HG03442 (cell line): ENCODE results near the gene GSTP1.
"Not testable (repeated sequence)": the region's sequence is repeated elsewhere in the genome, so short reads cannot be mapped to it uniquely, and the experiment has no call there.

Source experiments
- ATAC-seq: cut with Tn5 transposase; IDR thresholded peaks from one replicate; pipeline ENCODE4 v1.9.1; 2021; ENCODE audit warnings: mild to moderate bottlenecking, moderate library complexity; ENCODE audit not compliant: unreplicated experiment

The GSTP1 gene

GRCh38 chr11:67562963-67563704 is 20.5 kb upstream of the GSTP1 start:
- no peak for ATAC-seq

GRCh38 chr11:67563705-67564114 is 19.9 kb upstream of the GSTP1 start:
- not testable (repeated sequence) for ATAC-seq

GRCh38 chr11:67564230-67564629 is 19.4 kb upstream of the GSTP1 start:
- no peak for ATAC-seq

DNA sequence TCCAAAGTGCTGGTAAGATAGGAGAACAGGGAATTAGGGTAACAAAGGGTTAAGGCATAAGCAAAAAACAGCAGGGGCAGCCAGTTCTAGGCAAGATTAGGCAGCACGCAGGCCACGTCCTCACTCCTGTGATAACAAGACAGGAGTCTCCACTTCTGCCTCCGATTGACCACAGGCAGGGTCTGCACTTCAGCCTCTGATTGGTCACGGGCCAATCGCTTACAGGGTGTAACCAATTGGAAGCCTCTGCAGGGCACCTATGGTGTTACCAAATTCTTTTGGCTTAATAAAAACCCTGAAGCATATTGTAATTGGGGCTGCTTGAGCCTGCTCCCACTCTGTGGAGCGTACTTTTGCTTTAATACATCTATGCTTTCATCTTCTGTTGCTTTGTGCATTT is 12.2 kb upstream of the GSTP1 start:
- no peak for ATAC-seq

DNA sequence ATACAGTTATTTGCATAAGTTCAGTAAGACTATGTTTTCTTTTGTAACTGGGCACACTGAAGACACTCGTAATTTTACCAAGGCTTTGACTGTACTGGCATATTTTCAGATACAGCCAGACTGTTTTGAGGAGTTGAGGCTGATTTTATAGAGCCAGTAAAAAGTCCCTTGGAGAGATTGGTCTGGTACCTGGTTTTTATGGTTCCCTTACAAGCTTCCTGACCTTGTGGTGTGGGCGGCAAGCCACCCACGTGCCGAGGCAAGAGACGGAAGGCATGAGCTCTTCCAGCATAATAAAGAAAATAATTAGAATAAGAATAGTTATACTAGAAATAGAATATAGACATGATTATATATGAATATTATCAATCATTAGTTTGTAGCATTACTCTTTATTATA is 11.3 kb upstream of the GSTP1 start:
- no peak for ATAC-seq

DNA sequence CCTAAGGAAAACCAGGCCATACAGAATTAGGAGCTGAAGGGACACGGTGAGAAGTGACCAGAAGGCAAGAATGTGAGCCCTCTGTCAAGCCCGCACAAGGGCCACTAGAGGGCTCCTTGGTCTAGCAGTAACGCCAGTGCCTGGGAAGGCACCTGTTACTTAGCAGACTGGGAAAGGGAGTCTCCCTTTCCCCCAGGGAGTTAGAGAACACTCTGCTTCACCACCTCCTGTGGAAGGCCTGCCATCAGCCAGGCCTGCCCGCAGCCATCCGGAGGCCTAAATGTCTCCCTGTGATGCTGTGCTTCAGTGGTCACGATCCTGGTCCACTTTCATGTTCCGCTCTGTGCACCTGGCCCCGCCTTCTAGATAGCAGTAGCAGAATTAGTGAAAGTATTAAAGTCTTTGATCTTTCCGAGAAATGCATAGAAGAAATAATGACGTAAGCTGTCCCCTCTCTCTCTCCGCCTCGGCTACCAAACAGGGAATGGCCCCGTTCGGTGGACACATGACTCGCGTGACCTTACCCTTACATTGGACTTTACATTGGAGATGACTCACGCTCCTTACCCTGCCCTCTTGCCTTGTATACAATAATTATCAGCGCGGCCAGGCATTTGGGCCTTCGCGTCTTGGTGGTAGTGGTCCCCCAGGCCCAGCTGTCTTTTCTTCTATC is 10.7 kb upstream of the GSTP1 start:
- ATAC-seq = no peak

DNA sequence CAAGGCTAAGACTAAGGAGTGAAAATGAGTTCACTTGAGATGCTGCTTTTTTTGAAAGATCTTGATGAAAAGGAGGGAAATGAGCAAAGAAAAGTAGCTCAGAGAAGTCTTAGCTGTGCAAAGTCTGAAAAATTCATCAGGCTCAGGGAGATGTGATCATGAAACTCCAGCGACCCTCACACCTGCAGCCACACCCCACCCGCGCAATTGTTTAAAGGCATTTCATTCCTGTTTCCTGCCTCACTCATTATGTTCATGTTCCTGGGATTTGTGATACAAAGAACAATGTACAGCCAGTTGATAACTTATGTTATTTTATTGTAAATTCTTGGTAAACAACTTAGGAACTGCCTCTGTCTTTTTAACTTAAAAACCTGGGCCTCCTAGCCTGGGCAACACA is 8.7 kb upstream of the GSTP1 start:
- ATAC-seq = no peak

DNA sequence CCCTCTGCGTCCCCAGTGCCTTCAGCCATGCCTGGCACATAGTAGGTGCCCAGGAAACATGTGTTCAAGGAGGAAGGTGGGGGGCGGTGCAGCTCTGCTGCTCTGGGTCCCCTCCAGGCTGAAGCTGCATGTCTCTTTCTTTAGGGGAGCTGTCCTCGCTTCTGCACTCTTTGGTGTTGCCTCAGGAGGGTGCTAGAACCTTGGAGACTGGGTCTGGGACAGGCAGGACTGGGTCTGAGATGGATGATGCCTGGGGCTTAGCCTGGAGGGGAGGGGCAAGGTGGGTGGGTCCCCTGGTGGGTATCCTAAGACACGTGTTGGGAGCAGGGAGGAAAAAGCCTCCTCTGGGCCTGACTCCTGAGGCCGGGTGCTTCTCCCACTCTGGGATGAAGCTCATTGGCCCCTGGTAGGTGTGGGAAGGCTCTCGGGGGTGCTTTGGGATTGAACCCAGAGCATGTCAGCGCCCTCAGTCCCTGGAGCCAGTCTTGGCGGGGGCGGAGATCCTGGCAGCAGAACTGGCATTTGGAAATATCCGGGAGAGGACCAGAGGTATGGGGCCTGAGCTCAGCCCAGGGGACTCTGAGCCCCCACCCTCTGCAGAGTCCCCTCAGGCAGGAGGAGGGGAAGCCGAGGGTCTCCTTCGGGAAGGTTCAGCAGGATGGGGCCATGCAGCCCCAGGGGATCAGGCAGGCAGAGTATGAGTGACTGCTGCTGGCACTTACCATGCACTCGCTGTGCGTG is 6.7 kb upstream of the GSTP1 start:
- no peak for ATAC-seq

DNA sequence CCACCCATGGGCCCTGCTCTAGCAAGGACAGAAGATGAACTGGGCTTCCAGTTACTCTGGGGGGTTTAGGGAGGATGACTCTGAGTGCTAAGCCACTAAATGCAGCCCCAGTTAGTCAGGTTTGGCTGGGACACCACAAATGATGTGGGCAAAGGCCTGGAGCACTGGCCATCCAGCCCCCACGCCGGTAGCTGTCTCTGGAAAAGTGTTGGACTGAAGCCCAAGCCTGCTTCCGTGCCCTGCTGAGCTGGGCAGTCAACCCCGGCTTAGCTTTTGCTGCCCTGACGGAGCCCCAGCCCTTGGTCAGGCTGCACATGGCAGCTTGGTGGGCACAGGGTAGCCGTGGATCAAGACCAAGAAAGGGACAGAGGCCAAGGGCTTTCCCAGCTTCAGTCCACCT is 5.7 kb upstream of the GSTP1 start:
- ATAC-seq = no peak

DNA sequence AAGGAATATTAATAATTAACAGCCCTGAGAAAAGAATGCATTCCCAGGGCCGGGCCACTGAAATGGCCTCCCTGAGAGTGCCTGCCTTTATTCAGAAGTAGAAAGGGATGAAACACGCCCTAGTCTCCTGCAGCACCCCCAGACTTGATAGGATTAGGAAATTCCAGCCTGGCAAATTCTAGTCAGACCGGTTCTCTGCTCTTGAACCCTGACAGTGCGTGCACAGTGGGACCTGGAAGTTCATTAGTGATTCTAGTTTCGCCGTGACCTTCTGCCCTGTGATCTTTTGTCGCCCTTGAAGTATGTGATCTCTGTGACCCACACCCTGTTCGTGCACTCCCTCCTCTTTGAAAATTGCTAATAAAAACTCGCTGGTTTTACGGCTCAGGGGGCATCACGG is 2.1 kb upstream of the GSTP1 start:
- no peak for ATAC-seq

- no peak for ATAC-seq
Measured at GRCh38 chr11:67582011-67582410, 1.6 kb upstream of the GSTP1 start.

DNA sequence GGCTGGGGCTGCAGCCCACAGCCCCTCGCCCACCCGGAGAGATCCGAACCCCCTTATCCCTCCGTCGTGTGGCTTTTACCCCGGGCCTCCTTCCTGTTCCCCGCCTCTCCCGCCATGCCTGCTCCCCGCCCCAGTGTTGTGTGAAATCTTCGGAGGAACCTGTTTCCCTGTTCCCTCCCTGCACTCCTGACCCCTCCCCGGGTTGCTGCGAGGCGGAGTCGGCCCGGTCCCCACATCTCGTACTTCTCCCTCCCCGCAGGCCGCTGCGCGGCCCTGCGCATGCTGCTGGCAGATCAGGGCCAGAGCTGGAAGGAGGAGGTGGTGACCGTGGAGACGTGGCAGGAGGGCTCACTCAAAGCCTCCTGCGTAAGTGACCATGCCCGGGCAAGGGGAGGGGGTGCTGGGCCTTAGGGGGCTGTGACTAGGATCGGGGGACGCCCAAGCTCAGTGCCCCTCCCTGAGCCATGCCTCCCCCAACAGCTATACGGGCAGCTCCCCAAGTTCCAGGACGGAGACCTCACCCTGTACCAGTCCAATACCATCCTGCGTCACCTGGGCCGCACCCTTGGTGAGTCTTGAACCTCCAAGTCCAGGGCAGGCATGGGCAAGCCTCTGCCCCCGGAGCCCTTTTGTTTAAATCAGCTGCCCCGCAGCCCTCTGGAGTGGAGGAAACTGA is 731 bp downstream of the GSTP1 start:
- no peak for ATAC-seq

GRCh38 chr11:67584881-67585873 is 1.6 kb downstream of the GSTP1 start:
- ATAC-seq = no peak

DNA sequence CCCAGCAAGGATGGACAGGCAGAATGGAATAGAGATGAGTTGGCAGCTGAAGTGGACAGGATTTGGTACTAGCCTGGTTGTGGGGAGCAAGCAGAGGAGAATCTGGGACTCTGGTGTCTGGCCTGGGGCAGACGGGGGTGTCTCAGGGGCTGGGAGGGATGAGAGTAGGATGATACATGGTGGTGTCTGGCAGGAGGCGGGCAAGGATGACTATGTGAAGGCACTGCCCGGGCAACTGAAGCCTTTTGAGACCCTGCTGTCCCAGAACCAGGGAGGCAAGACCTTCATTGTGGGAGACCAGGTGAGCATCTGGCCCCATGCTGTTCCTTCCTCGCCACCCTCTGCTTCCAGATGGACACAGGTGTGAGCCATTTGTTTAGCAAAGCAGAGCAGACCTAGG is 2.3 kb downstream of the GSTP1 start:
- no peak for ATAC-seq

- ATAC-seq = no peak
Measured at GRCh38 chr11:67586568-67587250, 3.1 kb downstream of the GSTP1 start.

DNA sequence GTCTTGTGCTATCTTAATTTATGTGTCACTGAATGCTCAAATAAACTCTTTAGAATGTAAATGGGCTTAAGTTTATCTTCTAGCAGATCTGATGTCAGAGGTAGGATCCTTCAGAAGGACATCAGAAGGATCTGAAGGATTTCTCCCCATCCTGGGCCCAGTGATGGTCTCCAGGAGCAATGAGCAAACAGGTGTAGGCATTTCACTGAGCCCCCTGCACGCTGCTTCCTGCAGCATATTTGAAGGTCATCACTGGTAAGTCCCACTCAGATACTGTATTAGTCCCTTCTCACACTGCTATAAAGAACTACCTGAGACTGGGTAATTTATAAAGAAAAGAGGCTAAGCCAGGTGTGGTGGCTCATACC is 4.5 kb downstream of the GSTP1 start:
- ATAC-seq = no peak

DNA sequence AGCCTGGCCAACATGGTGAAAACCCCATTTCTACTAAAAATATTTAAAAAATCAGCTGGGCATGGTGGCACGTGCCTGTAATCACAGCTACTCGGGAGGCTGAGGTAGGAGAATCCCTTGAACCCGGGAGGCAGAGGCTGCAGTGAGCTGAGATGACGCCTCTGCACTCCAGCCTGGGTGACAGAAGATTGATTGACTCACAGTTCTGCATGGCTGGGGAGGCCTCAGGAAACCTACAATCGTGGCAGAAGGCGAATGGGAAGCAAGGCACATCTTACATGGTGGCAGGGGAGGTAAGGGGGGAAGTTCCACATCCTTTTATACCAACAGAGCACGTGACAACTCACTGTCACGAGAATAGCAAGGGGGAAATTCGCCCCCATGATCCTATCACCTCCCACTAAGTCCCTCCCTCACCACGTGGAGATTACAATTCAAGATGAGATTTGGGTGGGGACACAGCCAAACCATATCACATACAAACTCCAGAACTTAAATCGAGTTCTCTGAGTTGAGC is 5.3 kb downstream of the GSTP1 start:
- not testable (repeated sequence) for ATAC-seq

DNA sequence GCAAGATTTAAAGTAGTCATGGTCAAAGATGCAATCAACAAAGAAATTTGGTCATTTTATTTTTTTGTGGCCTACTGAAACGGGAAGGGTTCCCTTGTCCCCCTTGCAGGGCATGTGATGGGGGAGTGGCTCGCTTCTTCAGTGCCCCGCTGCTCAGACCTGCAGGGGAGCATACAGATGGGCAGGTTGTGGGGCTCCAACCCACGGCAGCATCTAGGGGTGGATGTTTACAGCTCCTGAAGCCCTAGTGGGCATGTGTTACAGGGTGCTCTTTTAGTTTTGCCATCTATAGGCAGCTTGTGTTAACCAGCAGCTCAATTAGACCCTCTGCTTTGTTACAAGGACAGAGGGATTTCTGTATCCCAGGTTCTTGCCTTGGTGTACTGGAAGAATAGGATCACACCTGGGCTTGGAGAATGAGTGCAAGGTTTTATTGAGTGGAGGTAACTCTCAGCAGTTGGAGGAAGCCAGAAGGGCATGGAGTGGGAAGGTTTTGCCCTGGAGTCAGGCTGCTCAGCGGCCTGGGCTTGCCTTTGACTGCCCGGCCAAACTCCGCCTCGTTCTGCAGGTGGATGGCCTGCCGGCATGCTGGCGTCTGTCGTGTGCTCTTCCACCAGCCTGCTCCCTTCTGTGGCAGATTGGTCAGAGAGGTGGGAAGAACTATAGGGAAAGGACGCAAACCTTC is 9.4 kb downstream of the GSTP1 start:
- no peak for ATAC-seq

DNA sequence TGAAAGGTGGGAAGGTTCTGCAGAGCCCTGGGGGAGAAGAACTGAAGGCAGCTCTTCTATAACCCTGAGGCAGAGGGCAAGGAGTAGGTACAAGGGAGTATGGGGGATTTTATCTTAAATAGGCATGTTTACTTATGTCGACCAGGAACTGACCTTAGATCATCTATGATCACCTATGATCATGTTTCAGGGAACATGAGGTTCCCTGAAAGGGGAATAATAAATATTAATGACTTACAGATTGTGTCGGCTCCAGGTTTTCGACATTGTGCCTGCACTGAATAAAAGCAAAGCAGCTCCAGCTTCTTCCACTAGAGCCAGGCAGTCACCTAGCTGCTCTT is 9.9 kb downstream of the GSTP1 start:
- no peak for ATAC-seq
